Measurements from ENCODE around the gene DDI2.

GRCh38 chr1:15702722-15703550, 85.7 kb downstream of the DDI2 start:
- TF ChIP-seq PATZ1 (tag by site-specific recombination; IDR thresholded peaks at IDR 0.05) (no peak), ZNF112 (tag by site-specific recombination; IDR thresholded peaks at IDR 0.05) (no peak), ZNF121 (tag by site-specific recombination; IDR thresholded peaks at IDR 0.05) (peak; percentile 95)
